IMR-90 (cell line): ENCODE measurements around the gene HSF2BP. TPM values are rescaled to one million over a fixed set of nuclear protein-coding genes. Genes with fewer than 3 reads are reported as not detected.

Experiments
- ATAC-seq: fragments of 200-7000 bp; cut with Tn5 transposase; 2 replicates; pipeline ENCODE4 v1.9.1; 2020; ENCODE audit warnings: low read depth, mild to moderate bottlenecking, moderate library complexity
- BruUV-seq: library from RNA; stranded (reverse); fragments of 400-500 nt; replicated peaks from 2 replicates; lab custom pipeline; 2021; lab: Mats Ljungman, UMichigan
- CTCF ChIA-PET: fragments of 300-600 bp; formaldehyde crosslinking; extraction: SDS; loops from one replicate; lab custom pipeline; 2021; ENCODE audit warnings: antibody characterized with exemption; lab: Yijun Ruan, JAX
- POLR2A ChIA-PET: fragments of 300-600 bp; sonication (Branson Sonifier 250); formaldehyde crosslinking; loops from one replicate; lab custom pipeline; 2022; ENCODE audit warnings: antibody characterized with exemption; ENCODE audit not compliant: unreplicated experiment; lab: Charles Lee
- DNase-seq: peaks from one replicate; pipeline ENCODE4 v3.0.0; 2013
- H2AFZ ChIP-seq: replicated peaks from 2 replicates; pipeline ENCODE3; 2013; ENCODE audit warnings: low read length, mild to moderate bottlenecking; ENCODE audit not compliant: poor library complexity
- H2AK5ac ChIP-seq: 2 replicates; pipeline ENCODE4 v1.6.1; 2013; ENCODE audit warnings: low read depth, low read length, inconsistent platforms
- H2AK9ac ChIP-seq: replicated peaks from 2 replicates; pipeline ENCODE3; 2013; ENCODE audit warnings: mild to moderate bottlenecking, low read depth, low read length, moderate library complexity; ENCODE audit not compliant: poor library complexity
- H2BK120ac ChIP-seq: 2 replicates; pipeline ENCODE4 v1.6.1; 2013; ENCODE audit warnings: low read depth, low read length, inconsistent platforms
- H2BK15ac ChIP-seq: 3 replicates; pipeline ENCODE4 v1.6.1; 2013; ENCODE audit warnings: low read depth, low read length, inconsistent platforms
- H2BK20ac ChIP-seq: 2 replicates; pipeline ENCODE4 v1.6.1; 2013; ENCODE audit warnings: low read depth, mild to moderate bottlenecking, inconsistent platforms, low read length, moderate library complexity
- H2BK5ac ChIP-seq: 2 replicates; pipeline ENCODE4 v1.6.1; 2013; ENCODE audit warnings: mild to moderate bottlenecking, low read depth, low read length, inconsistent platforms; ENCODE audit not compliant: poor library complexity, severe bottlenecking
- H3K14ac ChIP-seq: replicated peaks from 2 replicates; pipeline ENCODE4 v1.6.1; 2013; ENCODE audit warnings: low read depth, low read length, inconsistent platforms
- H3K18ac ChIP-seq: 2 replicates; pipeline ENCODE4 v1.6.1; 2013; ENCODE audit warnings: low read depth, low read length, control low read depth
- H3K23ac ChIP-seq: 2 replicates; pipeline ENCODE4 v1.6.1; 2013; ENCODE audit warnings: low read depth, low read length, inconsistent platforms
- H3K27ac ChIP-seq: 2 replicates; pipeline ENCODE4 v1.5.1; 2013; ENCODE audit warnings: mild to moderate bottlenecking, control low read depth, low read length; ENCODE audit not compliant: insufficient read depth
- H3K27me3 ChIP-seq: 2 replicates; pipeline ENCODE4 v1.6.1; 2013; ENCODE audit warnings: low read length; ENCODE audit not compliant: control insufficient read depth, insufficient read depth
- H3K36me3 ChIP-seq: 2 replicates; pipeline ENCODE4 v1.6.1; 2013; ENCODE audit warnings: low read length, mixed read lengths; ENCODE audit not compliant: control insufficient read depth, insufficient read depth
- H3K4ac ChIP-seq: 2 replicates; pipeline ENCODE4 v1.6.1; 2013; ENCODE audit warnings: low read depth, low read length, inconsistent platforms
- H3K4me1 ChIP-seq: 2 replicates; pipeline ENCODE4 v1.6.1; 2013; ENCODE audit warnings: low read length, mixed read lengths; ENCODE audit not compliant: control insufficient read depth, insufficient read depth
- H3K4me2 ChIP-seq: 2 replicates; pipeline ENCODE4 v1.6.1; 2013; ENCODE audit warnings: low read depth, mild to moderate bottlenecking, control low read depth, low read length, moderate library complexity
- H3K4me3 ChIP-seq: 2 replicates; pipeline ENCODE4 v1.5.1; 2013; ENCODE audit warnings: low read depth, mild to moderate bottlenecking, control low read depth, low read length, moderate library complexity; ENCODE audit not compliant: insufficient read depth
- H3K56ac ChIP-seq: 2 replicates; pipeline ENCODE4 v1.6.1; 2013; ENCODE audit warnings: low read length, inconsistent platforms; ENCODE audit not compliant: insufficient read depth; ENCODE audit errors: extremely low read depth
- H3K79me1 ChIP-seq, 2 experiments: 2 replicates each; pipeline ENCODE4 v1.6.1; 2013; ENCODE audit warnings: low read length in 2 of 2, inconsistent platforms in 1 of 2, low read depth in 1 of 2
- H3K9ac ChIP-seq: 2 replicates; pipeline ENCODE4 v1.6.1; 2013; ENCODE audit warnings: low read depth, low read length, control low read depth
- H3K9me1 ChIP-seq: 2 replicates; pipeline ENCODE4 v1.6.1; 2013; ENCODE audit warnings: low read length, inconsistent platforms; ENCODE audit not compliant: insufficient read depth
- H3K9me3 ChIP-seq: 2 replicates; pipeline ENCODE4 v1.6.1; 2013; ENCODE audit warnings: low read length; ENCODE audit not compliant: control insufficient read depth, insufficient read depth
- H4K20me1 ChIP-seq: 2 replicates; pipeline ENCODE4 v1.6.1; 2013; ENCODE audit warnings: low read length, inconsistent platforms; ENCODE audit not compliant: insufficient read depth
- H4K5ac ChIP-seq: 2 replicates; pipeline ENCODE4 v1.6.1; 2013; ENCODE audit warnings: mild to moderate bottlenecking, low read depth, low read length, control low read depth
- H4K8ac ChIP-seq, 2 experiments: 2 replicates each; pipeline ENCODE4 v1.6.1; 2013; ENCODE audit warnings: low read depth in 2 of 2, low read length in 2 of 2, control low read depth in 1 of 2, inconsistent platforms in 1 of 2
- H4K91ac ChIP-seq: 2 replicates; pipeline ENCODE4 v1.6.1; 2013; ENCODE audit warnings: low read depth, low read length, inconsistent platforms; ENCODE audit not compliant: insufficient read depth
- CEBPB ChIP-seq: IDR thresholded peaks from 2 replicates; pipeline ENCODE4 v1.6.1; 2012; ENCODE audit warnings: low read depth, low read length, improper control_type of control experiment
- ELK1 ChIP-seq: fragments of 150-350 bp; IDR thresholded peaks from 2 replicates; pipeline ENCODE4 v1.6.1; 2016; ENCODE audit warnings: low read depth, mild to moderate bottlenecking, low read length, moderate library complexity, borderline replicate concordance
- POLR2A ChIP-seq: IDR thresholded peaks from 2 replicates; pipeline ENCODE4 v1.6.1; 2012; ENCODE audit warnings: mild to moderate bottlenecking, low read depth, low read length
- RCOR1 ChIP-seq: IDR thresholded peaks from 2 replicates; pipeline ENCODE4 v1.6.1; 2012; ENCODE audit warnings: mild to moderate bottlenecking, low read length, improper control_type of control experiment; ENCODE audit not compliant: insufficient replicate concordance
- USF2 ChIP-seq: fragments of 150-350 bp; IDR thresholded peaks from 2 replicates; pipeline ENCODE4 v1.6.1; 2017; ENCODE audit warnings: mild to moderate bottlenecking, antibody characterized with exemption, low read length, low read depth
- WGBS, 2 experiments: methylation state at CpG; one replicate each; pipeline versions ENCODE4 v1.1.5 to v1.1.7; 2013; ENCODE audit warnings: missing lambda C conversion rate in 2 of 2; ENCODE audit not compliant: insufficient read length in 1 of 2; ENCODE audit errors: extremely low coverage in 2 of 2; 5-methylcytosine and 5-hydroxymethylcytosine counted together
- dilution Hi-C: fragments of 300-500 bp; cut with HindIII; formaldehyde crosslinking; loops from one replicate; pipeline ENCODE4 v1.14.3; 2018; ENCODE audit warnings: low sequenced_read_pairs; ENCODE audit not compliant: unreplicated experiment
- in situ Hi-C: fragments of 300-500 bp; cut with MboI; formaldehyde crosslinking; loops from 3 replicates; pipeline ENCODE4 v1.14.3; 2019; ENCODE audit warnings: low sequenced_read_pairs, inconsistent platforms, mixed read lengths
- intact Hi-C: fragments of 100-400 bp; cut with micrococcal nuclease; formaldehyde crosslinking; loops from 2 replicates; pipeline ENCODE4 v1.10.0; 2022
- polyA plus RNA-seq, 3 experiments: library from polyadenylated mRNA; depleted of rRNA; stranded (reverse); fragments of >200 nt; gene quantifications; 2 replicates each; pipeline ENCODE4 v1.2.3, GENCODE V29; 2012; ENCODE audit warnings: low replicate concordance in 1 of 3
- total RNA-seq: library from RNA; depleted of rRNA; stranded (reverse); fragments of >200 nt; gene quantifications from 2 replicates; pipeline ENCODE4 v1.2.3, GENCODE V29; 2012

Gene HSF2BP
- total and polyA plus RNA-seq, 2 of the 4 experiments (the other 2 are of a cell fraction), result 0.87 to 0.90 TPM

DNA sequence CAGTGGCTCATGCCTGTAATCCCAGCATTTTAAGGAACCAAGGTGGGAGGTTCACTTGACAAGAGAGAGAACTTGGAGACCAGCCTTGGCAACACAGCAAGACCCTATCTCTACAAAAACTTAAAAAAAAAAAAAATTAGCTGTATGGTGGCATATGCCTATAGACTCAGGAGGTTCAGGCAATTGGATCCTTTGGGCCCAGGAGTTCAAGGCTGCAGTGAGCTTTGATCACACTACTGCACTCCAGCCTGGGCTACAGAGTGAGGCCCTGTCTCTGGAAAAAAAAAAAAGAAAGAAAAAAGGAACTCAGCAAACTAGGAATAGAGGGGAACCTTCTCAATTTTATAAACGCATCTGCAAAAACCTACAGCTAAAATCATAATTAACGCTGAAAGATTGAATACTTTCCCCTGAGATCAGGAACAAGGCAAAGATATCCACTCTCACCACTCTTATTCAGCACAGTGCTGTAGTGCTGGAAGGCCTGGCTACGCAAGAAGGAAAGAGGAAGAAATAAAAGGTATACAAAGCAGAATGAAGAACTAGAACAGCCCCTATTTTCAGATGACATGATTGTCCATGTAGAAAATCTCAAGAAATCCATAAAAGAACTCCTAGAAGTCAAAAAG is 21.6 kb downstream of the HSF2BP start:
- H3K79me1 ChIP-seq, result no peaks in the 10 kb centered on the region
- H3K27ac ChIP-seq, result no peak overlapping the region
- no peak overlapping the region for H2BK15ac ChIP-seq
- no peaks in the 10 kb centered on the region for H3K27me3 ChIP-seq
- dilution Hi-C loops (no loop called here), in situ Hi-C loops (no loop called here), intact Hi-C loops (no loop called here)
- no peak overlapping the region for H3K14ac ChIP-seq
- no peak for DNase-seq
- H2AK9ac ChIP-seq, result no peak overlapping the region
- no peaks in the 10 kb centered on the region for H3K9me3 ChIP-seq
- H2AK5ac ChIP-seq, result no peak overlapping the region
- no peak overlapping the region for H3K4me2 ChIP-seq
- no peak overlapping the region for H4K8ac ChIP-seq
- no peak overlapping the region for H2BK120ac ChIP-seq
- H3K18ac ChIP-seq, result no peak overlapping the region
- no peak overlapping the region for H3K4me3 ChIP-seq
- peaks cover 5% of the 10 kb centered on the region; the same call in 1 of the 2 replicates for H3K9me1 ChIP-seq
- WGBS, 2 experiments, result no CpG with 5 or more reads among the region's 3 CpGs
- no TSS peak for BruUV-seq
- no peak for TF ChIP-seq CEBPB
- TF ChIP-seq RCOR1, result no peak
- TF ChIP-seq POLR2A, result no peak
- TF ChIP-seq ELK1, result no peak
- TF ChIP-seq USF2, result no peak
- H3K9ac ChIP-seq, result no peak overlapping the region
- no peak overlapping the region for H3K4ac ChIP-seq
- peaks cover 9% of the 10 kb centered on the region for H3K4me1 ChIP-seq
- H2BK5ac ChIP-seq, result no peak overlapping the region
- no peak overlapping the region for H4K5ac ChIP-seq
- H2AFZ ChIP-seq, result no peak overlapping the region
- no peak overlapping the region for H3K56ac ChIP-seq
- POLR2A ChIA-PET, result no interaction called here
- no peak overlapping the region for H4K91ac ChIP-seq
- no peaks in the 10 kb centered on the region for H3K36me3 ChIP-seq
- ATAC-seq, result no peak
- no peak overlapping the region for H2BK20ac ChIP-seq
- no peaks in the 10 kb centered on the region for H4K20me1 ChIP-seq
- H3K23ac ChIP-seq, result no peak overlapping the region
- CTCF ChIA-PET, result interaction anchor here (0.6 kb wide), 1 partner anchor 309 kb away, joined by 3 read pairs; no protein-coding TSS in a partner anchor
